DMS79 (cell line): ENCODE data around the gene MLXIPL.
A peak's percentile ranks its signal among the peaks of the same experiment; 100 is the strongest.
"Not testable (repeated sequence)": the region's sequence is repeated elsewhere in the genome, so short reads cannot be mapped to it uniquely, and the experiment has no call there.

Experiments used
- DNase-seq: peaks from one replicate; lab custom pipeline; 2025; lab: John Stamatoyannopoulos, UW

Gene MLXIPL

DNA sequence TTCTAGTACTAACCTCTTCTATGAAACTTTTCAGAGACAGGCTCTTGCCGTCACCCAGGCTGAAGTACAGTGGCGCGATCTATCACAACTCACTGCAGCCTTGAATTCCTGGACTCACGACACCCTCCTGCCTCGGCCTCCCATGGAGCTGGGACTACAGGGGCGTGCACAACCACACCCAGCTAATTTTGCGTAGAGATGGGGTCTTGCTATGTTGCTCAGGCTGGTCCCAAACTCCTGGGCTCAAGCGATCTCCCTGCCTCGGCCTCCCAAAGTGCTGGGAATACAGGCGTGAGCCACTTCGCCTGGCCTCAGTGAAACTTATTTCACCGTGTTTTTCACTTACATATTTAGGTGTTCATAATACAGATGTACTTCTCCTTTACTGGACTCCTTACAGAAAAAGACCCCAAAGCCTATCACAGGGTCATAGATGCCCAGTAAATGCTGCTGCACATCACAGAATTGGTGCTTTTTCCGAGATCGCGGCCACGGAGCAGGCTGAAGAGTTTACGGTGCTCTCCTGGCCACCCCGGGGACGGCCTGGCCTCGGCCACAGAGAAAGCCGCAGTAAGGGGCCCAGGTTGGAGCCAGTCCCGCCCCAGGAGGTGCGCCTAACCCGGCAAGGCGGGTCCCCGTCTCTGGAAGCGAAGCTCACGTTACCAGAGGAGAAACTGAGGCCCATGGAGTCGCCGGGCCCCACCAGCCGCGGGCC lies 46.5 kb downstream of the MLXIPL start:
- DNase-seq = no peak

DNA sequence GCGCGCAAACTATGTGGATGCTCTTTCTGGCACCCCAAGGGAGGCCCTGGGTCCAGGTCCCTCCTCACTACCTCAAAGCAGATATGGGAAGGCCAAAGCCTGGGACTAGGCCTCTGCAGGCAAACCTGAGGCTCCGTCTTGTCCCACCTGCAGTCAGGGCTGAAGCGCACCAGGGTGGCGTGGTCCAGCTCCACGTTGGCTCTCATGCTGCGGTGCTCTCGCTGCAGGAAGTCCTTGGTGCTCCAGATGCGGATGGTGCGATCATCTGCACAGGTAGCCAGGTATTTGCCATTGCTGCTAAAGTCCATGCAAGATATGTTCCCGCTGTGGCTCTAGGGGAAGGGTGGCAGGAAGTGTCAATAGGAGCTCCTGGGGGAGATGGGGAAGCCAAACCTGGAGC lies 50.5 kb downstream of the MLXIPL start:
- DNase-seq = no peak

DNA sequence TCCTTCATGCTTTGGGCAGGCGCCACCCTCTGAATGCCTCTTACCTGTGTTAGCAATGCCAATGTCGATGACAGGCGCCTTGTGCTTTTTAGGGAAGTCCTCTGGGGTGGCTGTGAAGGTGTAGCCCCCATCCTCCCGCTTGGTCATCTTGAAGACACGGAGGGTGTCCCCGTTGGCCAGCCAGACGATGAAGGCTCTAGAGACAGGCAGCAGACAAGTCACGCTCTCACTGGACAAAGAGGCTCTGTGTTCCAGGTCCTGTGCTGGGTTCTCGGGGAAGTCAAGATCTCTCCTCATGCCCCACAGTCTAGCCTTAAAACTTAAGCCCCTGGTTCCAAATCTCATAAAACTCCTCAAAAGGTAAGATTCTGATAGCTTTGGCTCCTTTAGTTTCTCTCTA lies 51.0 kb downstream of the MLXIPL start:
- no peak for DNase-seq

DNA sequence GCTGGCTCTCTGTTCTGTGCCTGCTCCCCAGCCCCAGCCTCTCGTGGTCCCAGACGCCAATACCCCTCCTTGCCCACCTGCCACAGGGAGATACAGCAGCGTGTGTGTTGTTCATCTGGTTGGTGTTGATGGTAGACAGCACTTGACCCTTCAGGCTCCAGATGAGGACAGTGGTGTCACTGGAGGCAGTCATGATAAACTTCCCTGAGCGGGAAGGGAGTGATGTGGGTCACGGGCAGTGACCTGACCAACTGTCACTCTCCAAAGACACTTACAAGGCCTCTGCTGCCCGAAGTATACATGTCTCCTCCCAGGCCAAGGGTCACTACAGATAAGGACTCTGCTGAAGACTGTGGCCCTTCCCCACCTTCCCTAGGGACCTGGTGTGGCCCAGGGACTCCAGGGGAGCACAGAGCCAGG lies 51.5 kb downstream of the MLXIPL start:
- no peak for DNase-seq

DNA sequence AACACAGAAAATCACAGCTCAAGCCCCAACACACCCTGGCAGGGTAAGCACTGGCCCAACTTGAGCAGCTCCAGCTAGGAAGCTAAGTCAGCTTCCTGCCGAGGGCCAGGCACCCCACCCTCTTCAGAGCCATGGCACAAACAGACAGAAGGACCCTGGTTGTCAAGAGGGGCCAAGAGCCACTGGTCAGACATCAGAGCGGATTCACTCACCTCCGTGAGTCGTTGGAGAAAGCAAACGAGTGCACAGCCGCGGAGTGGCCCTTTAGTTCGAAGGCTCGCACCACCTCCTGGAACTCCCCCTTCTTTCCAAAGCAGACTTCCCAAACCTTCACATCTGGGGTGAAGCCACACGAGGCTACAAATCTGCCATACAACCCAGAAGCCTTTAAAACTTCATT lies 53.3 kb downstream of the MLXIPL start:
- DNase-seq = no peak

DNA sequence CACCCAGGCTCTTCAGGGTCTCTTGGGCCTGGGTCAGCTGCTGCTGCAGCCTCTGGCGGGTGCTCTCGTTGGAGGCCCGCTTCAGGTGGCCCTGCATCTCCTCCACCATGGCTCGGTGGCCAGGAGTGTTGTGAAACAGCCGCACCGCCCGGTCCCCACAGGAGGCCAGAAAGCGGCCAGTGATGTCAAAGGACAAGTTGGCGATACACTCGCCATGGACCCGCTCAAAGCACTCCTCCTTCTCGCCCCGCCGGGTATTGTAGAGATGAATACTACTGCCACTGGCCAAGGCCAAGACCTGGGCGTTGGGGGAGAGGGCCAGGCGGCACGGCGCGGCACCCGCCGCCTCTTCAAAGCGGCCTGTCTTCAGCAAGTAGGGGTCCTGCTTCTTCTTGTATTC lies 53.8 kb downstream of the MLXIPL start:
- DNase-seq = no peak

DNA sequence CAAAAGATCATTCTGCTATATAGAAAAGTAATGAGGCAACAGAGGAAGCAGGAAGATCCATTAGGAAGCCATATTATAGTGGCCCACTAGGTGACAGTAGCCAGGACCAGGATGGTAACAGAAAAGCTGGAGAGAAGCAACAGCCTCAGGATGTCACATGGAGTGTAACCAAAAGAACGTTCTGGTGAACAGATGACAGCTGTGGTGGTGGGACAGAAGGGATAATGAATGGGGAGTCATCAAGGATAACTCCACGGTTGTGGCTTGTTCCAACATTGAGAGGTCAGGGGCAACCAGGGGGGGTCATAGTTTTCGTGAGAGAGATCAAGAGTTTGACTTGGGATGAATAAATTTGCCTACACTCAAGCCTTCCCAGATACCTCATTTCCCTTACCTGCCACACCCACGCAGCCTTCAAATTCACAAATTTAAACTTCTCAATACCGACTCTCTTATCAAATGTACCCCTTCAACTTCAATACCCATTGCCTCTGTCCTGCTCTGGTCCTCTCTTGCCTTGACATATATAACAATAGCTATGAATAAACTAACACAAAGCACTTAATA lies 55.2 kb downstream of the MLXIPL start:
- no peak for DNase-seq

DNA sequence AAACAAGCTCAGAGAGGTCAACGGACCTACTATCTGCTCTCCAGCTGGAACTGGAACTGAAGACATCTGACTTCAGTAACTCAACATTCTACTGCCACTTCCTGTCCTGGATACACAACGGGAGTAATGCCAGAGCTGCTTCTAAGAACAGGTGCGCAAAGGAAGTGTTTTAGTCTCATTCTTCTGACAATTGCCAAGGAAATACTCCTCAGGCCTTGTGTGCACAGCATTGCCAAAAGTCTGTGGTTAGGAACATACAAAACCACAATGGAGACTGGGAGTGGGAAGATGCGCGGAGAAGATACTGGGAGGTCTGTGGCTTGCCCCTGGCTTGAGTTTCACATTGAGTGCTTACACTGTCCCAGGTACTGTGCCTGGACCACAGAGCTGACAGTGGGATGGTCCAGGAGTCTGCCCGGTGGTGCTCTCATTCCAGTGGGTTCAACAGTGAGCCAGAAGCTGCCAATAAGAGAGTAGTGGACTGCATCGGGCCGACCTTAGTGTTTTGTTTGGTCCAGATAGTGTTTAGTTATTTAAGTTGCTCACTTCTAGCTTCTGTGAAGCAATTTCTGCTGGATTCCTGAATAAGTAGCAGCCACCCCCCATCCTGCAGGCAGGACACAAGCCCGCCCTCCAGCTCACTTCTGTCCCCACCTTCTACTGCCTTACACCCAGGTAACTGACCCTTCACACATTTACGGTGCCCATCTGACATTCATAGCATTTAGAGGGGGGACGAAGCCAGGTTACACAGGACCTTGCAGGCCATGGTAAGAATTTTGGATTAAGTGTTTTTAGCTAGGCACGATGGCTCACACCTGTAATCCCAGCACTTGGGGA lies 56.3 kb downstream of the MLXIPL start:
- no peak for DNase-seq

DNA sequence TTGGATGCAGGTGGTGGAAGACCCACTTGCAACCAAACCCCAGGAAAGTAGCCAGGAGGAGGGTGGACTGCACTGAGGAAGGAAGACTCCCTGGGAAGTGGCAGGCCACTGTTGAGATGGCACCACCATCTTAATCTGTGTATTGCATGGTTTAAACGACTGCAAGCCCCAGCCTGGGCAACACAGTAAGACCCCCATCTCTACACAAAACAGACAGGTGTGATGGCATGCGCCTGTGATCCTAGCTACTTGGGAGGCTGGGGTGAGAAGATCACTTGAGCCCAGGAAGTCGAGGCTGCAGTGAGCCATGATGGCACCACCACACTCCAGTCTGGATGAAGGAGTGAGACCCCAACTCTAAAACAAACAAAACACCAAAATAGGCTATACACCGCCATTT lies 57.2 kb downstream of the MLXIPL start:
- no peak for DNase-seq

DNA sequence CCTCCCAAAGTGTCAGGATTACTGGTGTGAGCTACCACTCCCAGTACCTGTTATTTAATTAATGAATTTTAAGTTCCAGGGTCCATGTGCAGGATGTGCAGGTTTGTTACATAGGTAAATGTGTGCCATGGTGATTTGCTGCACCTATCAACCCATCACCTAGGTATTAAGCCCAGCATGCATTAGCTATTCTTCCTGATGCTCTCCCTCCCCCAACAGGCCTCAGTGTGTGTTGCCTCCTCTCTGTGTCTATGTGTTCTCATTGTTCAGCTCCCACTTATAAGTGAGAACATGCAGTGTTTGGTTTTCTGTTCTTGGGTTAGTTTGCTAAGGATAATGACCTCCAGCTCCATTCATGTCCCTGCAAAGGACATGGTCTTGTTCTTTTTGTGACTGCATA lies 57.9 kb downstream of the MLXIPL start:
- not testable (repeated sequence) for DNase-seq

DNA sequence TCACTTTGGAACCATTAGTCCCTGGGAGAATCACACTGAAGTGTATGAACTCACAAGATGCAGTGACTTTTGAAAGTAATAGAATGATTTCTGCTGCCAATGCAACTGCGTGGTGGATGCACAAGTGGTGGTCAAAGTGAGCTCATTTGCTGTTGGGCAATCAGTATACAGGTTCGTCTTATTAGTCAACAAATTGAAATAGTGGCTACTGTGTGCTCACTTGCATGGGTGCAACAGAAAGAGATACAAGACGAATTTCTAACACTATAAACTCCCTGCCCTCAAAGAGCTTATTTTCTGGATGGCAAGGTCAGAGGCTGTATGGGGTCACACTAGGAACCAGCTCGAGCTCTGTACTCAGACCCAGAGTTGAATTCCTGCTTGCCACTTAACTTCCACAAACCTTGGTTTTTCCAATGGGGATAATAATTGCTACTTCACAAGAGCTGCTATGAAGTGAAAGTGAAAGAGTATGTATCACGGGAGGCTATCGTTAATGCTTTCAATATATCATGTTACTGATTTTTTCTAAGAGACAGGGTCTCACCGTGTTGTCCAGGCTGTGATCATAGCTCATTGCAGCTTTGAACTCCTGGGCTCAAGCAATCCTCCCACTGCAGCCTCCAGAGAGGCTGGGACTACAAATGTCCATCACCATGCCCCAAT lies 58.5 kb downstream of the MLXIPL start:
- no peak for DNase-seq

DNA sequence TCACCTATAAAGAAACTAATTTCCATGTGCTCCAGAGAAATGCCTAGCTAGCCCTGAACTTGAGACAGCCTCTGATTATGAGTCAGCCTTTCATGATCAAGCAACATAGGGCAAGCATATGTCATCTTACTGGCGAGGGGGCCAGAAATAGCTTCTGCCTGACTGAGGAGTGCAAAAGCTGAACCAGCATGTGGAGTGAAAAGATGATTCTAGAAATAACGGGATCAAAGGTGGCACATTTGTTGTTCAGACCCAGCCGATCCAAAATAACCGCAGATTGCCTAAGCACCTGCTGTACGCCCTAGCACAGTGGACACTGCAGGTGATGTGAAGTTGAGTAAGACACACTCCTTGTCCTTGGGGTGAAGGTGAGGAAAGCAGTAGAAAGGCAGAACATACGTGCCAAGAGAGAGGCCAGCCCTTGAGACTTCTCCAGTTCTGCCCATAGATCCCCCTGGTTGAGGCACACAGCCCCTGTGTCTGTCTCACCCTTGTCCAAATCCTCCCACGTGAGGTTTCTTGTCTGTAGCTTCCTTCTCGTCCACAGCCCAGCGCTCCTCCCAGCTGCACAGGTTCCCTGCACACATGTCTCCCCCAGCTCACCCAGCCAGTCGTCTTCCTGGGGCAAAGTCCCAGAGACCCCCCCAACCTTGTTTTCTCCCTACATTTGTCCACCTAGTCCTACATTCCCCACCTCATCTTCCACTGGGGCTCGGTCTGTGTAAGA lies 64.0 kb downstream of the MLXIPL start:
- DNase-seq = no peak

DNA sequence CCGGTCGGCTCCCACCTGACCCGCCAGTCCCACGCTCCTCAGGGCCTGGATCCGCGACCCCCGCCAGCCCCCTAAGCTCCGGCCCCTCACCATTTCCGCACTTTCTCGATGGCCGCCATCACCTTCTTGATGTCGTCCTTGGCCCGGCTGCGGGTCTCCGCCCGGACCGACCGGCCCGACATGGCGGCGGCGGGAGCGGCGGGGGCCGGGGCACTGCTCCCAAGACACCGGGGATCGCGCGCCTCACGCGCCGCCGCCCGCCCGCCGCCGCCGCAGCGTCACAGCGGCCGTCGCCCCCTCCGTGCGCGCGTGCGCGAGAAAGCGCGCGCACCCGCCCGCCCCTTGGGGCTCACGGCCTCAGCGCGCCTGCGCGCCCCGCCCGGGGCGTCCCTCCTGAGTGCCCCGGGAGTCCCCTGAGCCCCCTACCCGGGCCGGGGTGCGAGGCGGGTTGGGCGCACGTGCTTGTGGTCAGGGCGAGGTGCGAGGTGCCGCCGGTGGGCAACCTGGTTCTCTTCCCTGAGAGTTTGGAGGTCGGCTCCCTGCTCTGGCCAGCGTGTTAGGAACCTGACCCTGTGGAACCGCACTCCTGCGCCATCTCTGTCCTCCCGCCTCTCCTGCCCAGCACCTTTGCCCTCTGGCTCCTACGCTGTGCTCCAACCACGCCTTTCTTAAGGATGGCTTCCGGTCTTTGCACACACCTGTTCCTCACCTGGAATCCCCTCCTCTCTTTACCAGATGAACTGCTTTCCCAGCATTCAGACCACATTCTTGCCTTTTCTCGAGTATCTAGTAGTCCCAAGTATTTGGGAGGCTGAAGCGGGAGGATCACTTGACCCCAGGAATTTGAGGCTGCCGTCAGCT lies 66.7 kb downstream of the MLXIPL start, which contains the start of gene BCL7B:
BCL7B (minus strand) TSS at position 294 of the 861 bp plus-strand sequence; CDS start at position 182, 112 bp downstream.
- peak; percentile 33 for DNase-seq

DNA sequence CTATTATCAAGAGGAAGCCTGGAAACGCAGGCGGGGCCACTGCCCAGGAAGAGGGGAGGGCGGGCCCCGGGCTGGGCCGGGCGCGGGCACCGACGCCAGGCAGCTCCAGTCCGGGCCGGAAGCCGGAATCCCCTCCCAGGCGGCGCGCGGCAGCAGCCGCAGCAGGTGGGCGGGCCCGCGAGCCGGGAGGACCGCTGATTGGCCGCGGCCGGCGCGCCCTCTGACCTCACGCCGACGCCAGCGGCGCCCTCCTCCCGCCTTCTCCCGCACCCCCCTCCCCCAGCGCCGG lies 67.3 kb downstream of the MLXIPL start:
- DNase-seq = peak; percentile 76

DNA sequence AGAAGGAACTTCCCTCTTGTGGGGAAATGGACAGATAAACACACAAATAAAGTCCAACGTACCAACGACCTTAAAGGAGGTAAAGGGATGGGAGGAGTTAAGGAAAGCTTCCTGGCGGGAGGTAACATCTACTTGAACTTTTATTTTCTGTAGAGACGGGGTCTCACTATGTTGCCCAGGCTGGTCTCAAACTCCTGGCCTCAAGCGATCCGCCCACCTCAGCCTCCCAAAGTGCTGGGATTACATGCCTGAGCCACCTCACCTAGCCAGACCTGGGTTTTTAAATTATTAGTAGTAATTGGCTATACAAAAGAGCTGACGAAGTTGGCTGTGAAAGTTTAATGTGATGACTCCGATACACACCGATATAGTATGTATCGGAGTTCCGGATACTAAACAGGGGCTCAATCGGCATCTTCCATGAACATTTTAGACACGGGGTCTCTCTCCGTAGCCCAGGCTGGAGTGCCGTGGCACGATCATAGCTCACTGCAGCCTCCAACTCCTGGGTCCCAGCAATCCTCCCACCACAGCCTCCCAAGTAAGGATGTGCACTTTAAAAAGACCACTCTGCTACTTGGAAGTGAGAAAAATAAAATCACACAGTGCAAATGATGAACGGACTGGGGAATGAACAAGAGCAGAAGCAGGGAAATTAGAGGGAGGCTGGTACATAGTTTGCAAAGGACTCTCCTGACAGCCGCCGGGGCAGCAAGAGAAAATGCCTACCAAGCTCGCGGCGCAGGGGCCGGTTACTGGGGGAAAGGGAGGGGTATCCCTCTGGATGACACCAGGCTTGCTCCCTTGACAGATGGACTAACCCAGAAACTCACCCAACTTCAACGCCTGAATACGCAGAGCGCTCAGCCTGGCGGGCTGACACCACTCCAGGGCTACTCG lies 67.9 kb downstream of the MLXIPL start:
- DNase-seq = no peak

DNA sequence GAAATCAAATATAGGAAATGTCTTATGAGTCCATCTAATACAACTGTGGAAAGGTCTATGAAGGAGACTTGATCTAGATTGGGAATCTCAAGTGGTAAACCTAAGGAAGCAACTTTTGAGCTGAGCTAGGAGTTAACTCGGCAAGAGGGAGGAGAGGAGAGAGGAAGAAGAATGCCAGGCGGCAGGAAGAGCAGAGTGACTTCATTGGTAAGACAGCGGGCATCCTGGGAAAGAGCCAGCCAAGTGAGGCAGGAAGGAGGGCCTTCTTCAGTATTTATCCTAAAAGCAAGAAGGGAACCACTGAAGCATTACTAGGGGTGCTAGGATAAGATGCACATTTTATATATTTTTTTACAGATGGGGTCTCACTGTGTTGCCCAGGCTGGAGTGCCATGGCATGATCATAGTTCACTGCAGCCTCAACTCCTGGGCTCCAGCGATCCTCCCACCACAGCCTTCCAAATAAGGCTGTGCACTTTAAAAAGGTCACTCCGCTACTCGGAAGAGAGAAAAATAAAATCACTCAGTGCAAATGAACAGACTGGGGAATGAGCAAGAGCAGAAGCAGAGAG lies 68.8 kb downstream of the MLXIPL start:
- DNase-seq = no peak

DNA sequence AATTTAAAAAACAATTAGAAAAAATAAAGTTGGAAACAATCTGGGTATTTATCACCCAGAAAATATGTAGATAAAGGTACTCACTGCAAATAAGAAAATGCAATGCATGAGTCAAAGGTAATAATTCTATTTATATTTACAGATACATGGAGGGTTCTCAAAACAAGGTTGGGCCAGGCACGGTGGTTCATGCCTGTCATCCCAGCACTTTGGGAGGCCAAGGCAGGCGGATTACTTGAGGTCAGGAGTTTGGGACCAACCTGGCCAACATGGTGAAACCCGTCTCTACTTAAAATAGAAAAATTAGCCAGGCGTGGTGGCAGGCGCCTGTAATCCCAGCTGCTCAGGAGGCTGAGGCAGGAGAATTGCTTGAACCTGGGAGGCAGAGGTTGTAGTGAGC lies 74.2 kb downstream of the MLXIPL start:
- DNase-seq = not testable (repeated sequence)

DNA sequence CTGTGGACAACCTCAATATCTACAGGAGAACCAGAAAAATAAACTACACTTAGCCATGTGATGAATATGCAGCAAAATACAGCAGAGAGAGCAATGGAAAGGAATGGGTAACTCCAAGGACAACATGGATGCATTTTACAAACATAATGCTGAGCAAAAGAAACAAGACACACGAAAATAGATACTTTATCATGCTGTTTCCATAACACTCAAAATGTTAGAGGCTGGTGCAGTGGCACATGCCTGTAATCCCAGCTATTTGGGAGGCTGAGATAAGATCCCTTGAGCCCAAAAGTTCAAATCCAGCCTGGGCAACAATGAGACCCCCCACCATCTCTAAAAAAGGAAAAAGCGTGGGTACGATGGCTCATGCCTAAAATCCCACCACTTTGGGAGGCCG lies 75.1 kb downstream of the MLXIPL start:
- no peak for DNase-seq

DNA sequence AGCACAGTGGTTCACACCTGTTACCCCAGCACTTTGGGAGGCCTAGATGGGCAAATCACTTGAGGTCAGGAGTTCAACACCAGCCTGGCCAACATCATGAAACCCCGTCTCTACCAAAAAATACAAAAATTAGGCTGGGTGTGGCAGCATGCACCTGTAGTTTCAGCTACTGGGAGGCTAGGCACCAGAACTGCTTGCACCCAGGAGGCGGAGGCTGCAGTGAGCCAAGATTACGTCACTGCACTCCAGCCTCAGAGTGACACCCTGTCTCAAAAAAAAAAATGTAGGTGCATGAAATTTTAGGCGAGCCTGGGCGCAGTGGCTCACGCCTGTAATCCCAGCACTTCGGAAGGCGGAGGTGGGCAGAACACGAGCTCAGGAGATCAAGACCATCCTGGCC lies 76.5 kb downstream of the MLXIPL start:
- no peak for DNase-seq

DNA sequence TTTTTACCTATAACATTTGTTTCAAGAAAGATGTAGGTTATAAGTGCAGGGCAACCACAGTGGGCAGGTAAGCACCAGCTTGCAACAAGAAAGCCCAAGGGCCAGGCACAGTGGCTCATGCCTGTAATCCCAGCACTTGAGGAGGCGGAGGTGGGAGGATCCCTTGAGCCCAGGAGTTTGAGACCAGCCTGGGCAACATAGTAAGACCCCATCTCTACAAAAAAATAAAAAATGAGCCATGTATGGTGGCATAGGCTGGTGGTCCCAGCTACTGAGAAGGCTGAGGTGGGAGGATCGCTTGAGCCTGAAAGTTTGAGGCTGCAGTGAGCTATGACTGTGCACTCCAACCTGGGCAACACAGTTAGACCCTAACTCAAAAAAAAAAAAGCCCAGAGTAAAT lies 79.6 kb downstream of the MLXIPL start:
- no peak for DNase-seq
